HG03064 (cell line): ENCODE measurements around the gene ZYG11B.
A peak's percentile ranks its signal among the peaks of the same experiment; 100 is the strongest.
"Not testable (repeated sequence)": the region's sequence is repeated elsewhere in the genome, so short reads cannot be mapped to it uniquely, and the experiment has no call there.

Experiments
- ATAC-seq: cut with Tn5 transposase; IDR thresholded peaks from one replicate; pipeline ENCODE4 v1.9.1; 2021; ENCODE audit warnings: low read depth; ENCODE audit not compliant: unreplicated experiment

Gene ZYG11B

GRCh38 chr1:52726265-52727113 lies at the start of gene ZYG11B:
Gene ZYG11B (plus strand): TSS chr1:52726453. CDS start chr1:52726654, 201 bp downstream.
- peak; percentile 93 for ATAC-seq

GRCh38 chr1:52677076-52677806 lies 49.0 kb upstream of the ZYG11B start:
- no peak for ATAC-seq

GRCh38 chr1:52679048-52679447 lies 47.2 kb upstream of the ZYG11B start:
- no peak for ATAC-seq

- no peak for ATAC-seq
Measured at GRCh38 chr1:52679498-52679897, 46.8 kb upstream of the ZYG11B start.

- ATAC-seq, result no peak
Measured at GRCh38 chr1:52680353-52680752, 45.9 kb upstream of the ZYG11B start.

- no peak for ATAC-seq
Measured at GRCh38 chr1:52681136-52681535, 45.1 kb upstream of the ZYG11B start.

GRCh38 chr1:52683367-52683940 lies 42.8 kb upstream of the ZYG11B start:
- no peak for ATAC-seq

GRCh38 chr1:52684545-52684944 lies 41.7 kb upstream of the ZYG11B start:
- ATAC-seq, result no peak

- not testable (repeated sequence) for ATAC-seq
Measured at GRCh38 chr1:52686261-52686751, 39.9 kb upstream of the ZYG11B start.

- ATAC-seq, result no peak
Measured at GRCh38 chr1:52686830-52687229, 39.4 kb upstream of the ZYG11B start.

GRCh38 chr1:52691821-52692220 lies 34.4 kb upstream of the ZYG11B start:
- no peak for ATAC-seq

- ATAC-seq, result no peak
Measured at GRCh38 chr1:52692697-52693096, 33.6 kb upstream of the ZYG11B start.

- ATAC-seq, result not testable (repeated sequence)
Measured at GRCh38 chr1:52693351-52693750, 32.9 kb upstream of the ZYG11B start.

GRCh38 chr1:52693843-52694242 lies 32.4 kb upstream of the ZYG11B start:
- no peak for ATAC-seq

GRCh38 chr1:52695627-52696026 lies 30.6 kb upstream of the ZYG11B start:
- ATAC-seq, result no peak

GRCh38 chr1:52697795-52698674 lies 28.2 kb upstream of the ZYG11B start, which contains the start of gene COA7:
Gene COA7 (minus strand): TSS chr1:52698347. CDS start chr1:52698326, 21 bp downstream.
- peak; percentile 64 for ATAC-seq

GRCh38 chr1:52702886-52703787 lies 23.1 kb upstream of the ZYG11B start:
- ATAC-seq, result peak; percentile 76

- ATAC-seq, result no peak
Measured at GRCh38 chr1:52706136-52706670, 20.1 kb upstream of the ZYG11B start.
